ENCODE data around the gene TRIM63.

The TRIM63 gene

GRCh38 chr1:26070296-26070962 is 3.0 kb upstream of the TRIM63 start:
- no peak for DNase-seq (ENCODE audit: low read depth)
- TF ChIP-seq, protein P1, sequence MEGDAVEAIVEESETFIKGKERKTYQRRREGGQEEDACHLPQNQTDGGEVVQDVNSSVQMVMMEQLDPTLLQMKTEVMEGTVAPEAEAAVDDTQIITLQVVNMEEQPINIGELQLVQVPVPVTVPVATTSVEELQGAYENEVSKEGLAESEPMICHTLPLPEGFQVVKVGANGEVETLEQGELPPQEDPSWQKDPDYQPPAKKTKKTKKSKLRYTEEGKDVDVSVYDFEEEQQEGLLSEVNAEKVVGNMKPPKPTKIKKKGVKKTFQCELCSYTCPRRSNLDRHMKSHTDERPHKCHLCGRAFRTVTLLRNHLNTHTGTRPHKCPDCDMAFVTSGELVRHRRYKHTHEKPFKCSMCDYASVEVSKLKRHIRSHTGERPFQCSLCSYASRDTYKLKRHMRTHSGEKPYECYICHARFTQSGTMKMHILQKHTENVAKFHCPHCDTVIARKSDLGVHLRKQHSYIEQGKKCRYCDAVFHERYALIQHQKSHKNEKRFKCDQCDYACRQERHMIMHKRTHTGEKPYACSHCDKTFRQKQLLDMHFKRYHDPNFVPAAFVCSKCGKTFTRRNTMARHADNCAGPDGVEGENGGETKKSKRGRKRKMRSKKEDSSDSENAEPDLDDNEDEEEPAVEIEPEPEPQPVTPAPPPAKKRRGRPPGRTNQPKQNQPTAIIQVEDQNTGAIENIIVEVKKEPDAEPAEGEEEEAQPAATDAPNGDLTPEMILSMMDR (IDR thresholded peaks at IDR 0.05; ENCODE audit: insufficient read depth, low read depth, low read length, missing control alignments) = no peak
- no peak overlapping the region for H3K4me3 ChIP-seq (ENCODE audit: low read length)

- no peak for DNase-seq (ENCODE audit: low read depth)
- H3K4me3 ChIP-seq (ENCODE audit: low read length) = no peak overlapping the region
- TF ChIP-seq, protein P1 (IDR thresholded peaks at IDR 0.05; ENCODE audit: insufficient read depth, low read depth, low read length, missing control alignments) = no peak
Observed at GRCh38 chr1:26069941-26070295, 2.5 kb upstream of the TRIM63 start.

DNA sequence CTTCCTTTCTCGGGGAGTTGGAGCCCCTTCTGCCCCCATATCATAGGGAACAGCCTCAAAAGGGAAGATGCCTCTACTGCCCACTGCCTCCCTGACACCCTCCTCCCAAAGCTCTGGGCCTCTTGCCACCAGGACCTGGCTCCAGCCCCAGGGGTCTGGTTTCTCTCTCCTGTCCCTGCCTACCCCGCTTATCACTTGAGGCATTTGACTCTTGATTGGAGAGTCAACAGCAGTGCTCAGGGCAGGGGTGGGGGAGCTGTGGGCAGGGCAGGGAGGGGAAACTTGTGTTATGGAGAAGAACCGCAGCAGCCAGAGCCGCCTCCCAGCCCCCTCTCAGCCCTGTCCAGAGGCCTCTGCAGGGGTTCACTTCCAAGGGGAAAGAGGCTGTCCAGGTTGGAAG is 573 bp downstream of the TRIM63 start:
- no peak for DNase-seq (ENCODE audit: low read depth)
- TF ChIP-seq, protein P1 (IDR thresholded peaks at IDR 0.05; ENCODE audit: insufficient read depth, low read depth, low read length, missing control alignments) = no peak
- no peak overlapping the region for H3K4me3 ChIP-seq (ENCODE audit: low read length)

DNA sequence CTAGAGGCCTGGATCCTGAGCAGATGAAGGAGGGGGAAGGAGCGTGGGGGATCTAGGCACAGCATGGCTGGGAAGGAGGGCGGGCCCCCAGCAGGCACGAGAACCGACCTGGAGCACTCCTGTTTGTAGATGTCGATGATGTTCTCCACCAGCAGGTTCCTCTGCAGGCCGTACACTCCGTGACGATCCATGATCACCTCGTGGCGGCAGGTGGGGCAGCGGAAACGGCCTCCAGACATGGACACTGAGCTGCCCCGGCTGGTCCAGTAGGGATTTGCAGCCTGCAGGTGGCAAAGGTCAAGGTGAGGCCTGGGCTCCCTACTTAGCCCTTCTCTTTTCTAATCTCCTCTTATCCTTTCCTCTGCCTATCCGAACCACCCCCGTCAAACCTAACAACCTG is 1.3 kb downstream of the TRIM63 start:
- TF ChIP-seq, protein P1 (IDR thresholded peaks at IDR 0.05; ENCODE audit: insufficient read depth, low read depth, low read length, missing control alignments) = no peak
- no peak for DNase-seq (ENCODE audit: low read depth)
- H3K4me3 ChIP-seq (ENCODE audit: low read length) = no peak overlapping the region

- H3K4me3 ChIP-seq (ENCODE audit: low read length) = no peak overlapping the region
- DNase-seq (ENCODE audit: low read depth) = peak; percentile 51
- TF ChIP-seq, protein P1 (IDR thresholded peaks at IDR 0.05; ENCODE audit: insufficient read depth, low read depth, low read length, missing control alignments) = no peak
Observed at GRCh38 chr1:26064553-26064952, 2.9 kb downstream of the TRIM63 start.

DNA sequence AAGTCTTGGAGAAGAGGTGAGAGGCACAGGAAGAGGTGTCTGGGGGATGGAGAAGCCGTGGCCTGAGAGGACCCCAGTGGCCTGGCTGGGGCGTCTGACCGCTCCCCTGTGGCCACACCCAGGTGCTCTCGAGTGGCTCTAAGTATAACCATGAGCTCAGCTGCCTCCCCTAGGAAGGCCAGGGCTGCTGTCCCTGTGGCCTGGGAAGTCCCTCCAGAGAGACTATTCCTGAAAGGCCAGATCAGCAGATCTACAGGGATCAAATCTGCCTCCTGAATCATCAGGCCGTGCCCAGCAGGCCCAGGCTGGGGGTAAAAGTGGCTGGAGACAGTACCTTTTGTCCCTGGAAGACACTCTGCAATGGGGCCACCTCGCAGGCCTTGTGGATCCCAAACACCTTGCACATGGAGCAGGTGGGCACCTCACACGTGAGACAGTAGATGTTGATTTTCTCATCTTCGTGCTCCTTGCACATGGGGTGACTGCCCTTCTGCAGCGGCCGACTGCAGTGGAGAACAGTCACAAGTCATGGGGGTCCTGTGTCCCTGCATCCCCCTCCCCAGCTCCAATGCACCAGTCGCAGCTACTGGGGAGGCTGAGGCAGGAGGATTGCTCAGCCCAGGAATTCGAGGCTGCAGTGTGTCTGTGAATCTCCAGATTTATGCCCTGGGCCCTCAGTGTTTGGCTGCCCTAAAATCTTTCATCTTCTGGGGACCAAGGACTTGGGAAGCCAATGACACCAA is 6.4 kb downstream of the TRIM63 start:
- TF ChIP-seq, protein P1 (IDR thresholded peaks at IDR 0.05; ENCODE audit: insufficient read depth, low read depth, low read length, missing control alignments) = no peak
- DNase-seq (ENCODE audit: low read depth) = no peak
- H3K4me3 ChIP-seq (ENCODE audit: low read length) = no peak overlapping the region

All from epithelial cell of esophagus (primary cell).